Measurements from ENCODE around the gene MCHR1.
"Not testable (repeated sequence)": the region's sequence is repeated elsewhere in the genome, so short reads cannot be mapped to it uniquely, and the experiment has no call there.

The MCHR1 gene

GRCh38 chr22:40679249-40679963 is at the start of gene MCHR1:
MCHR1 (plus strand) TSS chr22:40679484; CDS start chr22:40679653, 169 bp downstream.
- DNase-seq (ENCODE audit: low spot score), result no peak

GRCh38 chr22:40631925-40632324 is 47.4 kb upstream of the MCHR1 start:
- no peak for DNase-seq (ENCODE audit: low spot score)

GRCh38 chr22:40633036-40633435 is 46.2 kb upstream of the MCHR1 start:
- no peak for DNase-seq (ENCODE audit: low spot score)

- DNase-seq (ENCODE audit: low spot score), result no peak
These were observed 45.0 kb upstream of the MCHR1 start for GRCh38 chr22:40634119-40634903.

GRCh38 chr22:40635043-40635939 is 44.0 kb upstream of the MCHR1 start:
- no peak for DNase-seq (ENCODE audit: low spot score)

- DNase-seq (ENCODE audit: low spot score), result peak; percentile 18
These were observed 43.3 kb upstream of the MCHR1 start for GRCh38 chr22:40635940-40636379.

GRCh38 chr22:40636380-40637182 is 42.7 kb upstream of the MCHR1 start, which contains the start of gene MRTFA:
MRTFA (minus strand) TSS chr22:40636719.
- DNase-seq (ENCODE audit: low spot score), result peak; percentile 99

- DNase-seq (ENCODE audit: low spot score), result peak; percentile 61
These were observed 41.8 kb upstream of the MCHR1 start for GRCh38 chr22:40637183-40638150.

GRCh38 chr22:40638261-40638660 is 41.0 kb upstream of the MCHR1 start:
- DNase-seq (ENCODE audit: low spot score), result no peak

- no peak for DNase-seq (ENCODE audit: low spot score)
These were observed 38.0 kb upstream of the MCHR1 start for GRCh38 chr22:40641269-40641668.

GRCh38 chr22:40642316-40642715 is 37.0 kb upstream of the MCHR1 start:
- DNase-seq (ENCODE audit: low spot score), result no peak

- DNase-seq (ENCODE audit: low spot score), result no peak
These were observed 33.6 kb upstream of the MCHR1 start for GRCh38 chr22:40645579-40646197.

GRCh38 chr22:40648386-40648785 is 30.9 kb upstream of the MCHR1 start:
- DNase-seq (ENCODE audit: low spot score), result no peak

- DNase-seq (ENCODE audit: low spot score), result no peak
These were observed 28.2 kb upstream of the MCHR1 start for GRCh38 chr22:40651057-40651456.

- no peak for DNase-seq (ENCODE audit: low spot score)
These were observed 27.5 kb upstream of the MCHR1 start for GRCh38 chr22:40651563-40652501.

GRCh38 chr22:40653361-40653760 is 25.9 kb upstream of the MCHR1 start:
- no peak for DNase-seq (ENCODE audit: low spot score)

GRCh38 chr22:40654522-40655167 is 24.6 kb upstream of the MCHR1 start:
- no peak for DNase-seq (ENCODE audit: low spot score)

GRCh38 chr22:40655941-40656340 is 23.3 kb upstream of the MCHR1 start:
- DNase-seq (ENCODE audit: low spot score), result not testable (repeated sequence)

Measured in NAMALWA (cell line).